ENCODE results near the gene CLIP4. TPM values are rescaled to one million over a fixed set of nuclear protein-coding genes. Genes with fewer than 3 reads are reported as not detected.

CLIP4 gene
- total RNA-seq, 1 donor from 2014 or later = 5.8 TPM

GRCh38 chr2:29227935-29228675 is 112.9 kb downstream of the CLIP4 start:
- CTCF ChIA-PET = no interaction called here
- no peaks in the 10 kb centered on the region for H3K4me1 Mint-ChIP-seq
- H3K36me3 Mint-ChIP-seq (ENCODE audit: low read depth) = no peaks in the 10 kb centered on the region

GRCh38 chr2:29228947-29229346 is 113.7 kb downstream of the CLIP4 start:
- H3K36me3 Mint-ChIP-seq (ENCODE audit: low read depth) = no peaks in the 10 kb centered on the region
- DNase-seq (no peak), ATAC-seq (ENCODE audit: low read depth) (no peak)
- no peaks in the 10 kb centered on the region for H3K4me1 Mint-ChIP-seq
- CTCF ChIA-PET = no interaction called here
- POLR2A ChIA-PET = no interaction called here
- no peak overlapping the region for H3K27ac Mint-ChIP-seq
- H3K4me3 Mint-ChIP-seq = no peak overlapping the region
- H3K9me3 Mint-ChIP-seq = no peaks in the 10 kb centered on the region
- H3K27me3 Mint-ChIP-seq = peaks cover 13% of the 10 kb centered on the region
- intact Hi-C loops (cut with micrococcal nuclease) = no loop called here
- no peak for TF ChIP-seq CTCF (IDR thresholded peaks at IDR 0.05)

More at GRCh38 chr2:29227935-29228675, 112.9 kb downstream of the CLIP4 start:
- Mint-ChIP-seq H3K4me3 (no peak overlapping the region), H3K27ac (no peak overlapping the region), H3K9me3 (no peaks in the 10 kb centered on the region), H3K27me3 (peaks cover 8% of the 10 kb centered on the region)
- ATAC-seq (ENCODE audit: low read depth) (no peak), DNase-seq (no peak)
- TF ChIP-seq CTCF (IDR thresholded peaks at IDR 0.05) = no peak
- intact Hi-C loops (cut with micrococcal nuclease) = no loop called here
- POLR2A ChIA-PET = no interaction called here

GRCh38 chr2:29229640-29230039 is 114.4 kb downstream of the CLIP4 start:
- Mint-ChIP-seq H3K27ac (no peak overlapping the region), H3K36me3 (ENCODE audit: low read depth) (no peaks in the 10 kb centered on the region), H3K4me3 (no peak overlapping the region), H3K9me3 (no peaks in the 10 kb centered on the region), H3K27me3 (peaks cover 14% of the 10 kb centered on the region), H3K4me1 (no peaks in the 10 kb centered on the region)
- intact Hi-C loops (cut with micrococcal nuclease) = no loop called here
- DNase-seq = no peak
- ChIA-PET CTCF (no interaction called here), POLR2A (no interaction called here)
- no peak for TF ChIP-seq CTCF (IDR thresholded peaks at IDR 0.05)
- ATAC-seq (ENCODE audit: low read depth) = no peak

- intact Hi-C loops (cut with micrococcal nuclease) = no loop called here
- ChIA-PET CTCF (no interaction called here), POLR2A (no interaction called here)
- no peak for TF ChIP-seq CTCF (IDR thresholded peaks at IDR 0.05)
- no peaks in the 10 kb centered on the region for H3K36me3 Mint-ChIP-seq (ENCODE audit: low read depth)
- no peak overlapping the region for H3K4me3 Mint-ChIP-seq
- no peak for ATAC-seq (ENCODE audit: low read depth)
- H3K27me3 Mint-ChIP-seq = peaks cover 11% of the 10 kb centered on the region
- H3K4me1 Mint-ChIP-seq = no peaks in the 10 kb centered on the region
- no peak for DNase-seq
- no peaks in the 10 kb centered on the region for H3K9me3 Mint-ChIP-seq
- H3K27ac Mint-ChIP-seq = no peak overlapping the region
Measured at GRCh38 chr2:29232041-29232440, 116.8 kb downstream of the CLIP4 start.

GRCh38 chr2:29233428-29233827 is 118.2 kb downstream of the CLIP4 start:
- TF ChIP-seq CTCF (IDR thresholded peaks at IDR 0.05) = no peak
- DNase-seq = no peak
- POLR2A ChIA-PET = no interaction called here
- Mint-ChIP-seq H3K4me1 (no peaks in the 10 kb centered on the region), H3K36me3 (ENCODE audit: low read depth) (no peaks in the 10 kb centered on the region), H3K27ac (no peak overlapping the region), H3K4me3 (no peak overlapping the region), H3K27me3 (peaks cover 14% of the 10 kb centered on the region), H3K9me3 (no peaks in the 10 kb centered on the region)
- CTCF ChIA-PET = no interaction called here
- ATAC-seq (ENCODE audit: low read depth) = no peak
- intact Hi-C loops (cut with micrococcal nuclease) = no loop called here
